ENCODE measurements around the gene LRP10. TPM values are rescaled to one million over a fixed set of nuclear protein-coding genes. Genes with fewer than 3 reads are reported as not detected.
A peak's percentile ranks its signal among the peaks of the same experiment; 100 is the strongest.

The LRP10 gene
- total and polyA plus RNA-seq, 2 donors (not counting 1 experiment from before 2014, with no cell fraction given) = 99.7 to 120 TPM

- CTCF ChIA-PET = interaction anchor here (1.0 to 5.0 kb wide), 12 partner anchors 8 to 88 kb away, joined by 3 to 62 read pairs (median 6); partner anchors contain the start of genes LRP10 and OXA1L
- peak overlapping the region; percentile 60 for H3K9ac ChIP-seq (ENCODE audit: low read length)
- ATAC-seq (ENCODE audit: low read depth) = no peak
- POLR2A ChIA-PET = interaction anchor here (0.5 to 1.6 kb wide), 7 partner anchors 10 to 439 kb away, joined by 3 to 6 read pairs (median 4); no protein-coding TSS in a partner anchor
- Mint-ChIP-seq H3K9me3 (ENCODE audit: insufficient read depth) (no peaks in the 10 kb centered on the region), H3K4me3 (peak overlapping the region; percentile 96), H3K27me3 (peaks cover 4% of the 10 kb centered on the region), H3K4me1 (peaks cover 19% of the 10 kb centered on the region), H3K27ac (peak overlapping the region; percentile 61)
- H3K79me2 ChIP-seq (ENCODE audit: control insufficient read depth, insufficient read depth, low read length) = no peaks in the 10 kb centered on the region
- 90% methylated on average over 13 of the region's 25 CpGs for WGBS (ENCODE audit: insufficient coverage)
- peaks cover 18 to 22% of the 10 kb centered on the region in 2 donors for H3K4me1 ChIP-seq (ENCODE audit: control insufficient read depth in 2 of 2, insufficient read depth in 2 of 2, low read length in 2 of 2)
- DNase-seq = no peak
- no peaks in the 10 kb centered on the region for H4K20me1 ChIP-seq (ENCODE audit: control insufficient read depth, insufficient read depth, low read length, poor library complexity, severe bottlenecking)
- intact Hi-C loops (cut with micrococcal nuclease) = no loop called here
- H3K4me3 ChIP-seq (ENCODE audit: control extremely low read depth in 1 of 5, extremely low read depth in 1 of 5, insufficient read depth in 1 of 5, low read depth in 2 of 5, low read length in 4 of 5) = peak overlapping the region in 3 of 5 experiments; percentile 55 to 65 (median 62)
- peak overlapping the region; percentile 88 for H3K4me2 ChIP-seq (replicated peaks; ENCODE audit: low read depth, low read length, poor library complexity, severe bottlenecking)
- peak overlapping the region; percentile 88 for H2AFZ ChIP-seq (ENCODE audit: insufficient read depth, low read depth, low read length, poor library complexity, severe bottlenecking)
- H3K9me3 ChIP-seq (ENCODE audit: control extremely low read depth in 1 of 3, control insufficient read depth in 2 of 3, insufficient read depth in 1 of 3, low read length in 2 of 3) = peaks cover 0 to 5% (median 0%) of the 10 kb centered on the region in 3 donors
- TF ChIP-seq EZH2 (IDR thresholded peaks at IDR 0.05; ENCODE audit: borderline replicate concordance, insufficient read depth, low read depth, low read length, poor library complexity, severe bottlenecking) (no peak), CTCF (IDR thresholded peaks at IDR 0.05) (no peak)
- no peak overlapping the region for H3K27ac ChIP-seq (ENCODE audit: low read length in 2 of 2)
- H3K27me3 ChIP-seq (replicated peaks in 1 of 4; ENCODE audit: control extremely low read depth in 1 of 4, control insufficient read depth in 3 of 4, insufficient read depth in 4 of 4, low read length in 3 of 4) = peaks cover 0 to 29% (median 11%) of the 10 kb centered on the region in 4 experiments
- H3K36me3 ChIP-seq (replicated peaks in 1 of 2; ENCODE audit: control extremely low read depth in 1 of 2, control insufficient read depth in 1 of 2, extremely low read depth in 1 of 2, insufficient read depth in 2 of 2, low read length in 1 of 2) = peaks cover 10 to 24% of the 10 kb centered on the region in 2 experiments
Observed at GRCh38 chr14:22837750-22838538, 33.6 kb upstream of the LRP10 start.

GRCh38 chr14:22838631-22839041, 32.9 kb upstream of the LRP10 start:
- Histone ChIP-seq H3K27me3 (replicated peaks in 1 of 4; ENCODE audit: control extremely low read depth in 1 of 4, control insufficient read depth in 3 of 4, insufficient read depth in 4 of 4, low read length in 3 of 4) (peaks cover 0 to 29% (median 11%) of the 10 kb centered on the region in 4 experiments), H3K27ac (ENCODE audit: low read length in 2 of 2) (no peak overlapping the region), H3K79me2 (ENCODE audit: control insufficient read depth, insufficient read depth, low read length) (no peaks in the 10 kb centered on the region), H2AFZ (ENCODE audit: insufficient read depth, low read depth, low read length, poor library complexity, severe bottlenecking) (no peak overlapping the region), H3K4me3 (ENCODE audit: control extremely low read depth in 1 of 5, extremely low read depth in 1 of 5, insufficient read depth in 1 of 5, low read depth in 2 of 5, low read length in 4 of 5) (no peak overlapping the region), H3K36me3 (replicated peaks in 1 of 2; ENCODE audit: control extremely low read depth in 1 of 2, control insufficient read depth in 1 of 2, extremely low read depth in 1 of 2, insufficient read depth in 2 of 2, low read length in 1 of 2) (peaks cover 7 to 19% of the 10 kb centered on the region in 2 experiments), H3K9me3 (ENCODE audit: control extremely low read depth in 1 of 3, control insufficient read depth in 2 of 3, insufficient read depth in 1 of 3, low read length in 2 of 3) (peaks cover 0 to 5% (median 0%) of the 10 kb centered on the region in 3 donors), H3K4me1 (ENCODE audit: control insufficient read depth in 2 of 2, insufficient read depth in 2 of 2, low read length in 2 of 2) (peaks cover 18 to 22% of the 10 kb centered on the region in 2 donors), H3K4me2 (replicated peaks; ENCODE audit: low read depth, low read length, poor library complexity, severe bottlenecking) (no peak overlapping the region), H3K9ac (ENCODE audit: low read length) (no peak overlapping the region), H4K20me1 (ENCODE audit: control insufficient read depth, insufficient read depth, low read length, poor library complexity, severe bottlenecking) (no peaks in the 10 kb centered on the region)
- TF ChIP-seq EZH2 (IDR thresholded peaks at IDR 0.05; ENCODE audit: borderline replicate concordance, insufficient read depth, low read depth, low read length, poor library complexity, severe bottlenecking) = no peak
- Mint-ChIP-seq H3K27me3 (peaks cover 4% of the 10 kb centered on the region), H3K9me3 (ENCODE audit: insufficient read depth) (no peaks in the 10 kb centered on the region), H3K4me1 (peaks cover 19% of the 10 kb centered on the region), H3K27ac (peak overlapping the region; percentile 62), H3K4me3 (peak overlapping the region; percentile 14)
- ChIA-PET CTCF (interaction anchor here (0.6 to 5.0 kb wide), 8 partner anchors 8 to 254 kb away, joined by 3 to 62 read pairs (median 6); no protein-coding TSS in a partner anchor), POLR2A (interaction anchor here (0.7 kb wide), 1 partner anchor 62 kb away, joined by 3 read pairs; no protein-coding TSS in a partner anchor)
- 65% methylated on average over 2 of the region's 6 CpGs for WGBS (ENCODE audit: insufficient coverage)
- no peak for ATAC-seq (ENCODE audit: low read depth)
- no peak for DNase-seq
- intact Hi-C loops (cut with micrococcal nuclease) = no loop called here
